GM13977 (cell line): ENCODE results near the gene DCX.
"Not testable (repeated sequence)": the region's sequence is repeated elsewhere in the genome, so short reads cannot be mapped to it uniquely, and the experiment has no call there.

Experiments used
- DNase-seq: peaks from one replicate; pipeline ENCODE4 v3.0.0; 2012; ENCODE audit warnings: low spot score
- CTCF ChIP-seq: IDR thresholded peaks from 2 replicates; pipeline ENCODE4 v1.5.1; 2012; ENCODE audit warnings: mild to moderate bottlenecking, control low read depth; ENCODE audit not compliant: insufficient read depth; ENCODE audit errors: extremely low read depth, missing control alignments
- in situ Hi-C: fragments of 300-500 bp; cut with MboI; formaldehyde crosslinking; loops from one replicate; pipeline ENCODE4 v1.12.0; 2022; ENCODE audit warnings: low sequenced_read_pairs, low pct_unique_long_range_greater_than_20kb, mixed read lengths, inconsistent platforms; ENCODE audit not compliant: unreplicated experiment

DCX gene

GRCh38 chrX:111349101-111349500, 62.9 kb downstream of the DCX start:
- no peak for DNase-seq
- in situ Hi-C loops: no loop called here
- no peak for TF ChIP-seq CTCF

- TF ChIP-seq CTCF: no peak
- in situ Hi-C loops: no loop called here
- DNase-seq: no peak
Measured at GRCh38 chrX:111348429-111348828, 63.6 kb downstream of the DCX start.

GRCh38 chrX:111346150-111346549, 65.8 kb downstream of the DCX start:
- in situ Hi-C loops, DNase-seq: not testable (repeated sequence)

GRCh38 chrX:111340054-111340453, 71.9 kb downstream of the DCX start:
- no peak for TF ChIP-seq CTCF
- no peak for DNase-seq
- in situ Hi-C loops: no loop called here

- in situ Hi-C loops: no loop called here
- DNase-seq: no peak
- no peak for TF ChIP-seq CTCF
Measured at GRCh38 chrX:111339212-111339611, 72.8 kb downstream of the DCX start.

GRCh38 chrX:111338095-111338698, 73.8 kb downstream of the DCX start:
- no peak for TF ChIP-seq CTCF
- no peak for DNase-seq
- in situ Hi-C loops: no loop called here

- in situ Hi-C loops: no loop called here
- no peak for TF ChIP-seq CTCF
Measured at GRCh38 chrX:111337067-111337637, 74.8 kb downstream of the DCX start.

More at GRCh38 chrX:111337067-111337637, 74.8 kb downstream of the DCX start:
- DNase-seq: no peak
